Upper lobe of left lung (tissue), 6 donors: ENCODE data around the gene ASIC2. TPM values are rescaled to one million over a fixed set of nuclear protein-coding genes. Genes with fewer than 3 reads are reported as not detected.

ENCODE experiments used
- ATAC-seq, 2 donors: fragments of 200-7000 bp; cut with Tn5 transposase; one replicate each; pipeline ENCODE4 v1.9.1; 2022; ENCODE audit warnings: mild to moderate bottlenecking in 2 of 2, moderate library complexity in 2 of 2; ENCODE audit not compliant: low FRiP score in 2 of 2
- DNase-seq, 2 donors: peaks; one replicate each; pipeline ENCODE4 v3.0.0-alpha.2; 2019 to 2020
- H3K27ac ChIP-seq, 4 donors: fragments of 200-600 bp; sonication (generic); one replicate each; pipeline ENCODE4 v1.5.1; 2016 to 2019
- H3K27me3 ChIP-seq, 4 donors: fragments of 200-600 bp; sonication (generic); one replicate each; pipeline ENCODE4 v1.5.1; 2017 to 2019
- H3K36me3 ChIP-seq, 4 donors: fragments of 200-600 bp; sonication (generic); one replicate each; pipeline ENCODE4 v1.5.1; 2016 to 2019
- H3K4me1 ChIP-seq, 4 donors: fragments of 200-600 bp; sonication (generic); one replicate each; pipeline ENCODE4 v1.5.1; 2018 to 2019
- H3K4me3 ChIP-seq, 4 donors: fragments of 200-600 bp; sonication (generic); one replicate each; pipeline ENCODE4 v1.5.1; 2017 to 2019; ENCODE audit warnings: mild to moderate bottlenecking in 2 of 4, moderate library complexity in 1 of 4
- H3K9me3 ChIP-seq, 4 donors: fragments of 200-600 bp; sonication (generic); one replicate each; pipeline ENCODE4 v1.5.1; 2018 to 2019
- CTCF ChIP-seq, 6 experiments: fragments of 450-650 bp in 4 of 6; fragments of 200-600 bp in 2 of 6; sonication (generic) in 2 of 6; IDR thresholded peaks; one replicate each; pipeline ENCODE4 v1.5.1; 2016 to 2019; ENCODE audit warnings: antibody characterized with exemption in 6 of 6
- EP300 ChIP-seq, 4 donors: sonication (generic); formaldehyde crosslinking; IDR thresholded peaks; one replicate each; pipeline ENCODE4 v1.5.1; 2017; ENCODE audit warnings: antibody characterized with exemption in 4 of 4, control low read depth in 2 of 4
- POLR2A ChIP-seq, 4 donors: fragments of 450-650 bp; IDR thresholded peaks; one replicate each; pipeline ENCODE4 v1.5.1; 2016 to 2017; ENCODE audit warnings: antibody characterized with exemption in 4 of 4, mild to moderate bottlenecking in 2 of 4
- POLR2AphosphoS5 ChIP-seq, 2 donors: sonication (generic); formaldehyde crosslinking; IDR thresholded peaks; one replicate each; pipeline ENCODE4 v1.5.1; 2017; ENCODE audit warnings: antibody characterized with exemption in 2 of 2
- WGBS, 2 donors: methylation state at CpG; one replicate each; pipeline ENCODE4 v1.1.5; 2017 to 2018; 5-methylcytosine and 5-hydroxymethylcytosine counted together
- total RNA-seq, 6 donors: library from RNA; depleted of rRNA in 4 of 6; stranded (reverse); fragments of >200 nt in 4 of 6; gene quantifications; one replicate each; pipeline versions ENCODE4 v1.1.0 to v1.2.1, GENCODE V29; 2016 to 2021
- donor health status: DM: no; HTN: no; CAD: no; lungs with moderate emphysema.
- donor health status: DM: no; HTN: yes; CAD: no; lungs with severe emphysema.

ASIC2 gene
- total RNA-seq, 6 donors from 2014 or later: 0.17 TPM; not detected in 5

- WGBS, 2 donors: 90 to 93% methylated on average over 6 of the region's 6 CpGs
Measured at GRCh38 chr17:33099252-33099651, 193.8 kb downstream of the ASIC2 start.

GRCh38 chr17:33097411-33097810 is 195.7 kb downstream of the ASIC2 start:
- Histone ChIP-seq H3K36me3 (no peaks in the 10 kb centered on the region), H3K27ac (no peak overlapping the region), H3K4me1 (no peaks in the 10 kb centered on the region), H3K9me3 (no peaks in the 10 kb centered on the region), H3K27me3 (no peaks in the 10 kb centered on the region), H3K4me3 (no peak overlapping the region)
- 58 to 77% methylated on average over 8 of the region's 8 CpGs for WGBS, 2 donors
- ATAC-seq (no peak), DNase-seq (no peak)
- TF ChIP-seq POLR2A (IDR thresholded peaks at IDR 0.05): no peak
- TF ChIP-seq CTCF (IDR thresholded peaks at IDR 0.05): no peak
- TF ChIP-seq POLR2AphosphoS5 (IDR thresholded peaks at IDR 0.05): no peak

More at GRCh38 chr17:33099252-33099651, 193.8 kb downstream of the ASIC2 start:
- DNase-seq (no peak), ATAC-seq (no peak)
- Histone ChIP-seq H3K27ac (no peak overlapping the region), H3K27me3 (no peaks in the 10 kb centered on the region), H3K4me3 (no peak overlapping the region), H3K9me3 (no peaks in the 10 kb centered on the region), H3K36me3 (no peaks in the 10 kb centered on the region), H3K4me1 (no peaks in the 10 kb centered on the region)
- no peak for TF ChIP-seq POLR2A (IDR thresholded peaks at IDR 0.05)
- TF ChIP-seq POLR2AphosphoS5 (IDR thresholded peaks at IDR 0.05): no peak
- no peak for TF ChIP-seq CTCF (IDR thresholded peaks at IDR 0.05)
- no peak for TF ChIP-seq EP300 (IDR thresholded peaks at IDR 0.05)

- H3K27ac ChIP-seq: no peak overlapping the region
- H3K27me3 ChIP-seq: no peaks in the 10 kb centered on the region
- no peaks in the 10 kb centered on the region for H3K36me3 ChIP-seq
- DNase-seq (no peak), ATAC-seq (no peak)
- 79 to 82% methylated on average over 4 of the region's 4 CpGs for WGBS, 2 donors
- H3K9me3 ChIP-seq: no peaks in the 10 kb centered on the region
- H3K4me3 ChIP-seq: no peak overlapping the region
- no peaks in the 10 kb centered on the region for H3K4me1 ChIP-seq
- TF ChIP-seq POLR2A (IDR thresholded peaks at IDR 0.05) (no peak), POLR2AphosphoS5 (IDR thresholded peaks at IDR 0.05) (no peak)
Measured at GRCh38 chr17:33096161-33096560, 196.9 kb downstream of the ASIC2 start.

- WGBS, 2 donors: 74 to 75% methylated on average over 5 of the region's 5 CpGs
- no peaks in the 10 kb centered on the region for H3K36me3 ChIP-seq
- H3K9me3 ChIP-seq: no peaks in the 10 kb centered on the region
- no peak overlapping the region for H3K27ac ChIP-seq
- DNase-seq: no peak
- no peak for ATAC-seq
- TF ChIP-seq EP300 (IDR thresholded peaks at IDR 0.05) (no peak), POLR2AphosphoS5 (IDR thresholded peaks at IDR 0.05) (no peak), CTCF (IDR thresholded peaks at IDR 0.05) (no peak), POLR2A (IDR thresholded peaks at IDR 0.05) (no peak)
- no peak overlapping the region for H3K4me3 ChIP-seq
- no peaks in the 10 kb centered on the region for H3K27me3 ChIP-seq
- H3K4me1 ChIP-seq: no peaks in the 10 kb centered on the region
Measured at GRCh38 chr17:33091271-33091670, 201.8 kb downstream of the ASIC2 start.

- H3K36me3 ChIP-seq: no peaks in the 10 kb centered on the region
- ATAC-seq (no peak), DNase-seq (no peak)
- H3K4me3 ChIP-seq: no peak overlapping the region
- H3K27ac ChIP-seq: no peak overlapping the region
- H3K27me3 ChIP-seq: no peaks in the 10 kb centered on the region
- H3K4me1 ChIP-seq: no peaks in the 10 kb centered on the region
- 53 to 78% methylated on average over 1 of the region's 1 CpG for WGBS, 2 donors
- TF ChIP-seq POLR2A (IDR thresholded peaks at IDR 0.05): no peak
- TF ChIP-seq POLR2AphosphoS5 (IDR thresholded peaks at IDR 0.05): no peak
- TF ChIP-seq CTCF (IDR thresholded peaks at IDR 0.05): no peak
- TF ChIP-seq EP300 (IDR thresholded peaks at IDR 0.05): no peak
- no peaks in the 10 kb centered on the region for H3K9me3 ChIP-seq
Measured at GRCh38 chr17:33090806-33091205, 202.3 kb downstream of the ASIC2 start.
